GM12878 (cell line): ENCODE measurements around the gene HNRNPF. TPM values are rescaled to one million over a fixed set of nuclear protein-coding genes. Genes with fewer than 3 reads are reported as not detected.

Source experiments
- CREM ChIP-seq: IDR thresholded peaks from 2 replicates; pipeline ENCODE4 v1.6.1; 2014; ENCODE audit warnings: antibody characterized with exemption, low read depth
- EGR1 ChIP-seq, 2 experiments: IDR thresholded peaks; 1 replicate in 1 of 2; 2 replicates in 1 of 2; pipeline ENCODE4 v1.6.1; 2011 to 2012; ENCODE audit warnings: low read depth in 2 of 2, low read length in 2 of 2, borderline replicate concordance in 1 of 2, mild to moderate bottlenecking in 1 of 2, moderate library complexity in 1 of 2
- GABPA ChIP-seq: IDR thresholded peaks from 2 replicates; pipeline ENCODE4 v1.6.1; 2014; ENCODE audit warnings: antibody characterized with exemption, low read depth, mild to moderate bottlenecking, inconsistent platforms
- SMARCA5 ChIP-seq: fragments of 450-650 bp; IDR thresholded peaks from 2 replicates; pipeline ENCODE4 v1.6.1; 2017; ENCODE audit warnings: mild to moderate bottlenecking
- TAF1 ChIP-seq: IDR thresholded peaks from 2 replicates; pipeline ENCODE4 v1.6.1; 2011; ENCODE audit warnings: mild to moderate bottlenecking, low read depth, low read length, borderline replicate concordance
- polyA plus RNA-seq, 11 experiments: library from polyadenylated mRNA; depleted of rRNA in 4 of 11; unstranded in 6 of 11; stranded (reverse) in 5 of 11; fragments of >200 nt; fragmentation: Nextera tagmentation in 4 of 11; fragmentation: Illumina TruSeq in 1 of 11; extraction: Ambion mirVana in 4 of 11; extraction: Trizol in 1 of 11; gene quantifications; 1 replicate in 1 of 11; 2 replicates in 10 of 11; pipeline versions ENCODE4 v1.2.1 to v1.2.3, GENCODE V29; 2011 to 2016; ENCODE audit warnings: inconsistent platforms in 2 of 11, missing spikeins in 2 of 11, low read depth in 1 of 11
- total RNA-seq, 4 experiments: library from RNA; depleted of rRNA in 3 of 4; stranded (reverse); fragments of >200 nt in 3 of 4; fragmentation: Illumina TruSeq in 1 of 4; extraction: Trizol in 1 of 4; gene quantifications; 2 replicates each; pipeline versions ENCODE4 v1.2.1 to v1.2.3, GENCODE V29; 2013 to 2021
- TF ChIP-seq, protein P1 (sequence below): fragments of 150-350 bp; IDR thresholded peaks from 2 replicates; pipeline ENCODE4 v1.6.1; 2016; ENCODE audit warnings: low read depth, low read length
- TF ChIP-seq, protein P2 (sequence below): fragments of 450-650 bp; IDR thresholded peaks from 2 replicates; pipeline ENCODE4 v1.6.1; 2018; ENCODE audit warnings: mild to moderate bottlenecking, low read depth, moderate library complexity; ENCODE audit not compliant: partially characterized antibody

The HNRNPF gene
- total and polyA plus RNA-seq, 10 of the 15 experiments (the other 5 are each of a cell fraction or from before 2014, with no cell fraction given), result 156 to 373 (median 293) TPM

GRCh38 chr10:43407148-43407575 is 1.8 kb downstream of the HNRNPF start (continued):
- TF ChIP-seq EGR1 (IDR thresholded peaks at IDR 0.05; ENCODE audit: borderline replicate concordance in 1 of 2, low read depth in 2 of 2, low read length in 2 of 2), result peak in 1 of 2 experiments; percentile 30; a peak in 1 of 3 replicates
- TF ChIP-seq CREM, result no peak
- no peak for TF ChIP-seq GABPA
- TF ChIP-seq, protein P1, sequence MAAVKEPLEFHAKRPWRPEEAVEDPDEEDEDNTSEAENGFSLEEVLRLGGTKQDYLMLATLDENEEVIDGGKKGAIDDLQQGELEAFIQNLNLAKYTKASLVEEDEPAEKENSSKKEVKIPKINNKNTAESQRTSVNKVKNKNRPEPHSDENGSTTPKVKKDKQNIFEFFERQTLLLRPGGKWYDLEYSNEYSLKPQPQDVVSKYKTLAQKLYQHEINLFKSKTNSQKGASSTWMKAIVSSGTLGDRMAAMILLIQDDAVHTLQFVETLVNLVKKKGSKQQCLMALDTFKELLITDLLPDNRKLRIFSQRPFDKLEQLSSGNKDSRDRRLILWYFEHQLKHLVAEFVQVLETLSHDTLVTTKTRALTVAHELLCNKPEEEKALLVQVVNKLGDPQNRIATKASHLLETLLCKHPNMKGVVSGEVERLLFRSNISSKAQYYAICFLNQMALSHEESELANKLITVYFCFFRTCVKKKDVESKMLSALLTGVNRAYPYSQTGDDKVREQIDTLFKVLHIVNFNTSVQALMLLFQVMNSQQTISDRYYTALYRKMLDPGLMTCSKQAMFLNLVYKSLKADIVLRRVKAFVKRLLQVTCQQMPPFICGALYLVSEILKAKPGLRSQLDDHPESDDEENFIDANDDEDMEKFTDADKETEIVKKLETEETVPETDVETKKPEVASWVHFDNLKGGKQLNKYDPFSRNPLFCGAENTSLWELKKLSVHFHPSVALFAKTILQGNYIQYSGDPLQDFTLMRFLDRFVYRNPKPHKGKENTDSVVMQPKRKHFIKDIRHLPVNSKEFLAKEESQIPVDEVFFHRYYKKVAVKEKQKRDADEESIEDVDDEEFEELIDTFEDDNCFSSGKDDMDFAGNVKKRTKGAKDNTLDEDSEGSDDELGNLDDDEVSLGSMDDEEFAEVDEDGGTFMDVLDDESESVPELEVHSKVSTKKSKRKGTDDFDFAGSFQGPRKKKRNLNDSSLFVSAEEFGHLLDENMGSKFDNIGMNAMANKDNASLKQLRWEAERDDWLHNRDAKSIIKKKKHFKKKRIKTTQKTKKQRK, result no peak
- TF ChIP-seq TAF1, result peak; percentile 32; the same call in 1 of the 2 replicates
- peak; percentile 22; the same call in 1 of the 2 replicates for TF ChIP-seq SMARCA5
- TF ChIP-seq, protein P2, sequence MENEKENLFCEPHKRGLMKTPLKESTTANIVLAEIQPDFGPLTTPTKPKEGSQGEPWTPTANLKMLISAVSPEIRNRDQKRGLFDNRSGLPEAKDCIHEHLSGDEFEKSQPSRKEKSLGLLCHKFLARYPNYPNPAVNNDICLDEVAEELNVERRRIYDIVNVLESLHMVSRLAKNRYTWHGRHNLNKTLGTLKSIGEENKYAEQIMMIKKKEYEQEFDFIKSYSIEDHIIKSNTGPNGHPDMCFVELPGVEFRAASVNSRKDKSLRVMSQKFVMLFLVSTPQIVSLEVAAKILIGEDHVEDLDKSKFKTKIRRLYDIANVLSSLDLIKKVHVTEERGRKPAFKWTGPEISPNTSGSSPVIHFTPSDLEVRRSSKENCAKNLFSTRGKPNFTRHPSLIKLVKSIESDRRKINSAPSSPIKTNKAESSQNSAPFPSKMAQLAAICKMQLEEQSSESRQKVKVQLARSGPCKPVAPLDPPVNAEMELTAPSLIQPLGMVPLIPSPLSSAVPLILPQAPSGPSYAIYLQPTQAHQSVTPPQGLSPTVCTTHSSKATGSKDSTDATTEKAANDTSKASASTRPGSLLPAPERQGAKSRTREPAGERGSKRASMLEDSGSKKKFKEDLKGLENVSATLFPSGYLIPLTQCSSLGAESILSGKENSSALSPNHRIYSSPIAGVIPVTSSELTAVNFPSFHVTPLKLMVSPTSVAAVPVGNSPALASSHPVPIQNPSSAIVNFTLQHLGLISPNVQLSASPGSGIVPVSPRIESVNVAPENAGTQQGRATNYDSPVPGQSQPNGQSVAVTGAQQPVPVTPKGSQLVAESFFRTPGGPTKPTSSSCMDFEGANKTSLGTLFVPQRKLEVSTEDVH, result no peak
- TF ChIP-seq, all 136 proteins: peak for 20
